Measurements from ENCODE around the gene FAM25G.
A peak's percentile ranks its signal among the peaks of the same experiment; 100 is the strongest.
"Not testable (repeated sequence)": the region's sequence is repeated elsewhere in the genome, so short reads cannot be mapped to it uniquely, and the experiment has no call there.

Gene FAM25G

GRCh38 chr10:47462577-47463358 is 28.7 kb downstream of the FAM25G start:
- DNase-seq; H3K4me3 ChIP-seq (ENCODE audit: low read length); H3K4me1 ChIP-seq (ENCODE audit: low read length); H3K9ac ChIP-seq (ENCODE audit: low read length); H3K9me2 ChIP-seq (replicated peaks; ENCODE audit: insufficient read depth, low read length); H3K27me3 ChIP-seq (replicated peaks; ENCODE audit: insufficient read depth, low read length); H2AFZ ChIP-seq (ENCODE audit: low read length); H3K79me2 ChIP-seq (ENCODE audit: low read length); H3K9me3 ChIP-seq (replicated peaks; ENCODE audit: insufficient read depth, low read length); H4K20me1 ChIP-seq (ENCODE audit: insufficient read depth, low read length); H3K36me3 ChIP-seq (replicated peaks; ENCODE audit: insufficient read depth, low read length); H3K4me2 ChIP-seq (ENCODE audit: low read depth, low read length); H3K27ac ChIP-seq (ENCODE audit: low read length); H3F3A ChIP-seq (ENCODE audit: insufficient read depth, low read length): not testable (repeated sequence)

GRCh38 chr10:47461261-47461687 is 30.2 kb downstream of the FAM25G start:
- H3K4me1 ChIP-seq (ENCODE audit: low read length); H3K4me2 ChIP-seq (ENCODE audit: low read depth, low read length); H3K27ac ChIP-seq (ENCODE audit: low read length); H4K20me1 ChIP-seq (ENCODE audit: insufficient read depth, low read length); H3K9me3 ChIP-seq (replicated peaks; ENCODE audit: insufficient read depth, low read length); H2AFZ ChIP-seq (ENCODE audit: low read length); H3K9me2 ChIP-seq (replicated peaks; ENCODE audit: insufficient read depth, low read length); H3F3A ChIP-seq (ENCODE audit: insufficient read depth, low read length); DNase-seq; H3K79me2 ChIP-seq (ENCODE audit: low read length); H3K36me3 ChIP-seq (replicated peaks; ENCODE audit: insufficient read depth, low read length); H3K9ac ChIP-seq (ENCODE audit: low read length); H3K27me3 ChIP-seq (replicated peaks; ENCODE audit: insufficient read depth, low read length); H3K4me3 ChIP-seq (ENCODE audit: low read length): not testable (repeated sequence)
- peak; percentile 20; the same call in 1 of the 2 replicates for TF ChIP-seq CTCF (IDR thresholded peaks at IDR 0.05; ENCODE audit: low read length)

DNA sequence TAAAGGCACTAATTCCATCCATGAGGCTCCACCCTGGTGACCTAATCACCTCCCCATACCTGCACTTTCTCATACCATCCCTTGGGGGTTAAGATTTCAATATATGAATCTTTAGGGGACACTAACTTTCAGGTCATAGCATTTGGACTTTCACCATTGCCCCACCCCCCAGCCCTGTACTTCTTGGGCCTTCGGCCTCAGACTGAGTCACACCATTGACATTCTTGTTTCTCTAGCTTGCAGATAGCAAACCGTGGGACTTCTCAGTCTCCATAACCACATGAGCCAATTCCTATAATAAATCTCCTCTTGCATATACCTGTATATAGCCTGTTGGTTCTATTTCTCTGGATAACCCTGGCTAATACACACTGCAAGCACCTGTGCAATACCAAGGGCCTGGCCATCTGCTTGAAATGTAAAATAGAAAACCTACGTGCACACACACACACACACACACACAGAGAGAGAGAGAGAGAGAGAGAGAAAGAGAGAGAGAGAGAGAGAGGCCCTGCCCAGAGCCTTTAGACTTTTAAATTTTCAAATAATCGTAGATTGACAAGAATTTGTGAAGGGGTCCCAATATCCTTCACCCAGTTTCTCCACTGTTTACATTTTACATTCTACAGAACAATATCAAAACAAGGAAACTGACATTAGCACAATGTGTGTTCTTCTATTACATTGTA is 32.9 kb downstream of the FAM25G start:
- DNase-seq = no peak

More for the DNA sequence above, 32.9 kb downstream of the FAM25G start:
- H3K4me2 ChIP-seq (ENCODE audit: low read depth, low read length) = no peak overlapping the region
- no peak overlapping the region for H3K9ac ChIP-seq (ENCODE audit: low read length)
- H4K20me1 ChIP-seq (ENCODE audit: insufficient read depth, low read length) = no peaks in the 10 kb centered on the region
- no peaks in the 10 kb centered on the region for H3K9me2 ChIP-seq (replicated peaks; ENCODE audit: insufficient read depth, low read length)
- H3K4me3 ChIP-seq (ENCODE audit: low read length) = no peak overlapping the region
- no peak for TF ChIP-seq EZH2phosphoT487 (IDR thresholded peaks at IDR 0.05; ENCODE audit: low read length)
- TF ChIP-seq CTCF (IDR thresholded peaks at IDR 0.05; ENCODE audit: low read length) = no peak
- TF ChIP-seq EZH2 (optimal IDR thresholded peaks at IDR 0.05; ENCODE audit: low read depth, low read length) = no peak
- H3K4me1 ChIP-seq (ENCODE audit: low read length) = no peaks in the 10 kb centered on the region
- H3F3A ChIP-seq (ENCODE audit: insufficient read depth, low read length) = no peaks in the 10 kb centered on the region
- H3K9me3 ChIP-seq (replicated peaks; ENCODE audit: insufficient read depth, low read length) = no peaks in the 10 kb centered on the region
- peaks cover 8% of the 10 kb centered on the region; the same call in 1 of the 2 replicates for H3K27me3 ChIP-seq (replicated peaks; ENCODE audit: insufficient read depth, low read length)
- H2AFZ ChIP-seq (ENCODE audit: low read length) = no peak overlapping the region
- H3K79me2 ChIP-seq (ENCODE audit: low read length) = no peaks in the 10 kb centered on the region
- no peaks in the 10 kb centered on the region for H3K36me3 ChIP-seq (replicated peaks; ENCODE audit: insufficient read depth, low read length)
- H3K27ac ChIP-seq (ENCODE audit: low read length) = no peak overlapping the region
